HG03457 (cell line): ENCODE data around the gene KIF3B.
"Not testable (repeated sequence)": the region's sequence is repeated elsewhere in the genome, so short reads cannot be mapped to it uniquely, and the experiment has no call there.

Experiments used
- ATAC-seq: cut with Tn5 transposase; IDR thresholded peaks from one replicate; pipeline ENCODE4 v1.9.1; 2021; ENCODE audit warnings: moderate number of reproducible peaks; ENCODE audit not compliant: unreplicated experiment

The KIF3B gene

DNA sequence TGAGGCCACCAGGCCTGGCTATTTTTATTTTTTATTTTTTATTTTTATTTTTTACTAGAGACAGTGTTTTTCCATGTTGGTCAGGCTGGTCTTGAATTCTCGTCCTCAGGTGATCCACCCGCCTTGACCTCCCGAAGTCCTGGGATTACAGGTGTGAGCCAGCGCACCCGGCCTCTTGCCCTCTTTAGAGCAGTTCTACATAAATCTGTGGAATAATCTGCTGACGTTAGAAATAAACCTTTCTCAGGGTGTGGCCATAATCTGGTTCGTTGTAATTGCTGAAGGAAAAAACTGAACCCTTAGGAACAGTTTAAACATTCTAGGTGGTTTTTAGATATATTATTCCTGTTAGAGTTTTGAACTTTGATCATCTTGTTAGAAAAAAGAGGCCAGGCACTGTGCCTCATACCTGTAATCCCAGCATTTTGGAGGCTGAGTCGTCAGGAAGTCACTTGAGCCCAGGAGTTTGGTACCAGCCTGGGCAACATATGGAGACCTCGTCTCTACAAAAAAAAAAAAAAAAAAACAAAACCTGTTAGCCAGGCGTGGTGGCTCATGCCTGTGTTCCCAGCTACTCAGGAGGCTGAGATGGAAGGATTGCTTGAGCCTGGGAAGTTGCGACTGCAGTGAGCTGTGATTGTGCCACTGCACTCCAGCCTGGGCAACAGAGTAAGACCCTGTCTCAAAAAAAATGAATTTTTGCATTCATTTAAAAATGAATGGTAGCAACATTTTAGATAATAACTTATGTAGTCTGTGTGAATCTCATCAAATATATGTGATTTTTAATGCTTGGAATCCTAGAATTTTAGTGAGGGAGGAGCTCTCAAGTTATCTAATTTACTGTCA is 104.9 kb downstream of the KIF3B start:
- no peak for ATAC-seq

DNA sequence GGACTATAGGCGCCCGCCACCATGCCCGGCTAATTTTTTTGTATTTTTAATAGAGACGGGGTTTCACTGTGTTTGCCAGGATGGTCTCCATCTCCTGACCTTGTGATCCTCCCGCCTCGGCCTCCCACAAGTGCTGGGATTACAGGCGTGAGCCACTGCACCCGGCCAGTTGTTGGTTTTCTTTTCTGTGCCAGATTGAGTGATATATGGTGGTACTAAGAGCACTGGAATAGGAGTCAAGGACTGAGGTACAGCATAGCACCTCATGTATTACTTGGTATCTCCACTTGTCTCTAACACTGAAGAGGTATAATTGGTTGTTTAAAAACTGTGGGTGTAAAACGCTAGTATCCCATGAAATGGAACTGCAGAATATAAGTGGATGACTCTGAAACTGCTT is 106.0 kb downstream of the KIF3B start:
- ATAC-seq = not testable (repeated sequence)
